BE2C (cell line): ENCODE data around the gene SKOR1.

ENCODE experiments used
- DNase-seq: peaks from one replicate; pipeline ENCODE4 v3.0.0-alpha.2; 2020
- H3K27me3 ChIP-seq: fragments of 250-450 bp; sonication (Bioruptor Pico); 2 replicates; pipeline ENCODE4 v1.5.1; 2020; ENCODE audit warnings: mild to moderate bottlenecking
- H3K36me3 ChIP-seq: fragments of 250-450 bp; sonication (Bioruptor Pico); 2 replicates; pipeline ENCODE4 v1.5.1; 2020; ENCODE audit warnings: mild to moderate bottlenecking
- H3K4me1 ChIP-seq: fragments of 250-450 bp; sonication (Bioruptor Pico); 2 replicates; pipeline ENCODE4 v1.5.1; 2020
- H3K4me3 ChIP-seq: 2 replicates; pipeline ENCODE4 v1.5.1; 2011; ENCODE audit warnings: low read depth, low read length
- H3K9me3 ChIP-seq: fragments of 250-450 bp; sonication (Bioruptor Pico); 2 replicates; pipeline ENCODE4 v1.5.1; 2020
- TF ChIP-seq, protein P1 (sequence below): IDR thresholded peaks from 2 replicates; pipeline ENCODE4 v1.5.1; 2012; ENCODE audit warnings: mild to moderate bottlenecking, low read depth, low read length

Gene SKOR1

DNA sequence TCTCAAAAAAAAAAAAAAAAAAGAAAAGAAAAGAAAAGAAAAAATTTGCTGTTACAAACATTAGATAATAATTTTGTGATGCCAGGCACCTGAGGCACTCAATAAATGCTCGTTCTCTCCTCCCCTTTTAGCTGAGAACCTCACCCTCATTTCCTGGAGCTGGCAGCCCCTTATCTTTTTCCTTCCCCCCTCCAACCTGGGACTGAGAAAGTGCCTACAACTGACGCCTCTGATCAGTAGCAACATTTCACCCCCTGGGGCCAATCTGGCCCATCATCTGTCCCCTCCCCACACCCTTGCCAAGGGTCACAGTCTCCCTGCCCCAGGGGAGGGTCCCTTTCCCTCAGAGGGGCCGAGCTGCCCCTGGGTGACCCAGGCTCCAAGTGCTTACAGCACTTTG lies 27.1 kb downstream of the SKOR1 start:
- H3K9me3 ChIP-seq, result no peaks in the 10 kb centered on the region
- peaks cover 14% of the 10 kb centered on the region for H3K4me1 ChIP-seq
- no peak overlapping the region for H3K4me3 ChIP-seq
- H3K36me3 ChIP-seq, result no peaks in the 10 kb centered on the region
- no peak for DNase-seq
- H3K27me3 ChIP-seq, result no peaks in the 10 kb centered on the region
- TF ChIP-seq, protein P1, sequence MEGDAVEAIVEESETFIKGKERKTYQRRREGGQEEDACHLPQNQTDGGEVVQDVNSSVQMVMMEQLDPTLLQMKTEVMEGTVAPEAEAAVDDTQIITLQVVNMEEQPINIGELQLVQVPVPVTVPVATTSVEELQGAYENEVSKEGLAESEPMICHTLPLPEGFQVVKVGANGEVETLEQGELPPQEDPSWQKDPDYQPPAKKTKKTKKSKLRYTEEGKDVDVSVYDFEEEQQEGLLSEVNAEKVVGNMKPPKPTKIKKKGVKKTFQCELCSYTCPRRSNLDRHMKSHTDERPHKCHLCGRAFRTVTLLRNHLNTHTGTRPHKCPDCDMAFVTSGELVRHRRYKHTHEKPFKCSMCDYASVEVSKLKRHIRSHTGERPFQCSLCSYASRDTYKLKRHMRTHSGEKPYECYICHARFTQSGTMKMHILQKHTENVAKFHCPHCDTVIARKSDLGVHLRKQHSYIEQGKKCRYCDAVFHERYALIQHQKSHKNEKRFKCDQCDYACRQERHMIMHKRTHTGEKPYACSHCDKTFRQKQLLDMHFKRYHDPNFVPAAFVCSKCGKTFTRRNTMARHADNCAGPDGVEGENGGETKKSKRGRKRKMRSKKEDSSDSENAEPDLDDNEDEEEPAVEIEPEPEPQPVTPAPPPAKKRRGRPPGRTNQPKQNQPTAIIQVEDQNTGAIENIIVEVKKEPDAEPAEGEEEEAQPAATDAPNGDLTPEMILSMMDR, result no peak

DNA sequence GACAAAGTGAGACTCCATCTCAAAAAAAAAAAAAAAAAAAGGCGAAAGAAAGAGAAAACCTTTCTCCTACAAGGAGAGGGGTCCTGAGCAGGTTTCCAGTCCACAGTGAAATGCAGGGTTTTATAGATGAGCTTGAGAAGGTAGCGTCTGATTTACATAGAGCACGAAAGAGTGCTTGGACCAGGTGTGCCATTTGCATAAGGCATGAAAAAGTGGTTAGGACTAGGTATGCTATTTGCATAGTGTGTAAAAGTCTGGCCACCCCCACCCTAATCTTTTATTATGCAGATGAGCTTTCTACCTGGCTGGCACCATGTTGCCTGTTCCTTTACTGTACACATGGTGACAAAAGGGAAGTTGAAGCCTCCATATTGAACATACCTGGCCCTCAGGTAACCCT lies 28.1 kb downstream of the SKOR1 start:
- Histone ChIP-seq H3K27me3 (no peaks in the 10 kb centered on the region), H3K36me3 (no peaks in the 10 kb centered on the region), H3K4me3 (no peak overlapping the region), H3K4me1 (peaks cover 14% of the 10 kb centered on the region), H3K9me3 (no peaks in the 10 kb centered on the region)
- TF ChIP-seq, protein P1, result no peak
- no peak for DNase-seq

DNA sequence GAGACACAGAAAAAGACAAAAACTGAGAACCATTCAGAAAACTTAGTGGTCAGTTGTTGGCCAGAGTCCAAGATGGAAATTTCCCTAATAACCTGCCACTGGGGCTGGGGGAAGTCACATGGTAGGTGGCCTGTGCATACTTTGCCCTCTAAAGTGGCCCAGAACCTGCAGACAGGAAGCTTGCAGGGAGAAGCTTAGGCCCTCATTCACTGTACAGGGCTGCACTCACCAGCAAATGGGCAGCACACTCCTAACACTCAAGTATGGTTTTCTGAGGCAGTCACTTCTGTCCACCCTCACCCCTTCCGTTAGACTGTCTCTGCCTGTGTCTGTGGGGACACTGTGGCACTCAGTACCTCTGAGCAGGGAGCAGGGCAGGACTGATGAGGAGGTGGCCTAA lies 29.0 kb downstream of the SKOR1 start:
- DNase-seq, result no peak
- H3K9me3 ChIP-seq, result no peaks in the 10 kb centered on the region
- no peaks in the 10 kb centered on the region for H3K27me3 ChIP-seq
- H3K4me1 ChIP-seq, result peaks cover 14% of the 10 kb centered on the region
- H3K4me3 ChIP-seq, result no peak overlapping the region
- no peaks in the 10 kb centered on the region for H3K36me3 ChIP-seq
- TF ChIP-seq, protein P1, result no peak

DNA sequence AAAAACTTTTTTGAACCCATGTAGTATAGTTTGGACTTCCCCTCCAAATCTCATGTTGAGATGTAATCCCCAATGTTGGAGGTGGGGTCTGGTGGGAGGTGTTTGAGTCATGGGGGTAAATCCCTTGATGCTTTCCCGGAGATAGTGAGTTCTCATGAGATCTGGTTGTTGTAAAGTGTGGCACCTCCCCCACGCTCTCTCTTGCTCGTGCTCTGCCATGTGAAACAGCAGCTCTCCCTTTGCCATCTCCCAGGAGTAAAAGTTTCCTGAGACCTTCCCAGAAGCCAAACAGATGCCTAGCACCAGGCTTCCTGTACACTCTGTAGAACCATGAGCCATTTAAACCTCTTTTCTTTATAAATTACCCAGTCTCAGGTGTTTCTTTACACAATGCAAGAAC lies 30.5 kb downstream of the SKOR1 start:
- TF ChIP-seq, protein P1, result no peak

DNA sequence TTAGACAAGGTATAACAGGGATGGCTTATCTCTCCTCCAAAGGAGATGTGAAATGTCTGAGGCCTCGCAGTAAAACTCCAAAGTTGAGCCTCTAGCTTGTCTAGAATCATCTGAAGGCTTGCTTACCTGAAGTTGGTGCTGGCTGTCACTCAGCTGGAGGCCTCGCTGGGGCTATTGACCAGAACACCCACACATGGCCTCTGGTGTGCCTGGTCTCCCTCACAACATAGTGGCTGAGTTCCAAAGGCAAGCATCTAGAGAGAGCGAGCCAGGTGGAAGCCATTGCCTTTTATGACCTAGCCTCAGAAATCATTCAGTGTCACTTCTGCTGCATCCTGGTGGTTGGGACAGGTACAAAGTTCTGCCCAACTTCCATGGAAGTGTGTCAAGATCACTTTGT lies 31.9 kb downstream of the SKOR1 start:
- TF ChIP-seq, protein P1, result no peak

More for the DNA sequence above, 30.5 kb downstream of the SKOR1 start:
- peaks cover 14% of the 10 kb centered on the region for H3K4me1 ChIP-seq
- H3K4me3 ChIP-seq, result no peak overlapping the region
- no peaks in the 10 kb centered on the region for H3K9me3 ChIP-seq
- no peaks in the 10 kb centered on the region for H3K36me3 ChIP-seq
- DNase-seq, result peak; percentile 65
- H3K27me3 ChIP-seq, result no peaks in the 10 kb centered on the region

DNA sequence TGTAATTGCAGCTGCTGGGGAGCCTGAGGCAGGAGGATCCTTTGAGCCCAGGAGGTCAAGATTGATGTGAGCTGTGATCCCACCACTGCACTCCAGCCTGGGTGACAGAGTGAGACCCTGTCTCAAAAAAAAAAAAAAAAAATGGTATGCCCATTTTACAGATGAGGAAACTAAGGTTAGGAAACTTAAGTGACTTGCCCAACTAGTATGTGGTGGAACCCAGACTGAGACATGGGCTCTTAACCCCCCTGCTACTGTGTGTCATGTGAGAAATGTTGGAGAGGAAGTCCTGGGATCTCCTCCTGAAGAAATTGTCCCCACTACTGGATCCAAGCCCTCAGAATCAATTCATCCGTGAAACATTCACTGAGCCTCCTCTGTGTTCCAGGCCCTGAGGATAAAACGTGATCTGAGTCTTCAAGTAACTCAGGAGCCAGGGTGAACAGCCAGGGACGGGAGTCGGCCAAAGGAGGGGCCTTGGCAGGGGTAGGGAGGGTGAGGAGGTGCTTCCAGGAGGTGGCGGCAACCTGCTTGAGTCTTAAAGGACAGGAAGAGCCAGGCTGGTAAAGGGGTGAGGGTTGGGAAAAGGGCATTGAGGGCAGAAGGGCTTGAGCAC lies 34.1 kb downstream of the SKOR1 start:
- no peaks in the 10 kb centered on the region for H3K36me3 ChIP-seq
- no peak for DNase-seq
- no peaks in the 10 kb centered on the region for H3K27me3 ChIP-seq
- peaks cover 14% of the 10 kb centered on the region for H3K4me1 ChIP-seq
- TF ChIP-seq, protein P1, result no peak
- H3K4me3 ChIP-seq, result no peak overlapping the region
- H3K9me3 ChIP-seq, result no peaks in the 10 kb centered on the region

More for the DNA sequence above, 31.9 kb downstream of the SKOR1 start:
- H3K9me3 ChIP-seq, result no peaks in the 10 kb centered on the region
- H3K4me1 ChIP-seq, result peaks cover 14% of the 10 kb centered on the region
- H3K4me3 ChIP-seq, result no peak overlapping the region
- no peaks in the 10 kb centered on the region for H3K36me3 ChIP-seq
- no peaks in the 10 kb centered on the region for H3K27me3 ChIP-seq
- DNase-seq, result no peak
